GM23338 (cell line): ENCODE measurements around the gene PPP1CC.

Experiments used
- CREB1 ChIP-seq: fragments of 250-450 bp; sonication (Bioruptor Pico); IDR thresholded peaks from 2 replicates; pipeline ENCODE4 v1.5.0; 2020; ENCODE audit warnings: low read depth, mild to moderate bottlenecking, moderate library complexity
- EZH2 ChIP-seq: fragments of 200-600 bp; sonication (generic); IDR thresholded peaks from one replicate; pipeline ENCODE4 v1.8.0; 2017; ENCODE audit warnings: antibody characterized with exemption, mild to moderate bottlenecking, low read depth; ENCODE audit not compliant: unreplicated experiment
- EZH2phosphoT487 ChIP-seq: fragments of 200-600 bp; sonication (generic); IDR thresholded peaks from one replicate; pipeline ENCODE4 v1.8.1; 2018; ENCODE audit warnings: antibody characterized with exemption; ENCODE audit not compliant: unreplicated experiment
- JUNB ChIP-seq: IDR thresholded peaks from one replicate; pipeline ENCODE4 v1.6.1; 2016; ENCODE audit warnings: antibody characterized with exemption; ENCODE audit not compliant: unreplicated experiment
- NANOG ChIP-seq: IDR thresholded peaks from 2 replicates; pipeline ENCODE4 v1.6.1; 2016; ENCODE audit warnings: antibody characterized with exemption, borderline replicate concordance
- POLR2AphosphoS5 ChIP-seq: IDR thresholded peaks from 2 replicates; pipeline ENCODE4 v1.6.1; 2016; ENCODE audit warnings: antibody characterized with exemption, low read depth
- STAT1 ChIP-seq: IDR thresholded peaks from one replicate; pipeline ENCODE4 v1.6.1; 2016; ENCODE audit warnings: antibody characterized with exemption; ENCODE audit not compliant: unreplicated experiment
- ZNF114 ChIP-seq: fragments of 250-450 bp; sonication (Bioruptor Pico); IDR thresholded peaks from 2 replicates; pipeline ENCODE4 v1.5.0; 2020; ENCODE audit warnings: mild to moderate bottlenecking, moderate library complexity
- ZNF331 ChIP-seq: fragments of 250-450 bp; sonication (Bioruptor Pico); IDR thresholded peaks from 2 replicates; pipeline ENCODE4 v1.5.0; 2020; ENCODE audit warnings: low read depth, mild to moderate bottlenecking, moderate library complexity
- TF ChIP-seq, protein P1 (sequence below), 2 experiments: fragments of 200-600 bp in 1 of 2; sonication (generic) in 1 of 2; conservative IDR thresholded peaks; 2 replicates each; pipeline versions ENCODE4 v1.5.1 to v1.6.1; 2016 to 2017; ENCODE audit warnings: antibody characterized with exemption in 2 of 2, low read depth in 2 of 2, mild to moderate bottlenecking in 2 of 2, moderate library complexity in 1 of 2
- TF ChIP-seq, protein P2 (sequence below): IDR thresholded peaks from one replicate; pipeline ENCODE4 v1.6.1; 2018; ENCODE audit warnings: antibody characterized with exemption; ENCODE audit not compliant: unreplicated experiment
- TF ChIP-seq, protein P3 (sequence below): fragments of 250-450 bp; sonication (Bioruptor Pico); IDR thresholded peaks from 2 replicates; pipeline ENCODE4 v1.5.0; 2020; ENCODE audit warnings: mild to moderate bottlenecking, moderate library complexity
- TF ChIP-seq, protein P4 (sequence below): IDR thresholded peaks from 2 replicates; pipeline ENCODE4 v1.6.1; 2016; ENCODE audit warnings: antibody characterized with exemption

DNA sequence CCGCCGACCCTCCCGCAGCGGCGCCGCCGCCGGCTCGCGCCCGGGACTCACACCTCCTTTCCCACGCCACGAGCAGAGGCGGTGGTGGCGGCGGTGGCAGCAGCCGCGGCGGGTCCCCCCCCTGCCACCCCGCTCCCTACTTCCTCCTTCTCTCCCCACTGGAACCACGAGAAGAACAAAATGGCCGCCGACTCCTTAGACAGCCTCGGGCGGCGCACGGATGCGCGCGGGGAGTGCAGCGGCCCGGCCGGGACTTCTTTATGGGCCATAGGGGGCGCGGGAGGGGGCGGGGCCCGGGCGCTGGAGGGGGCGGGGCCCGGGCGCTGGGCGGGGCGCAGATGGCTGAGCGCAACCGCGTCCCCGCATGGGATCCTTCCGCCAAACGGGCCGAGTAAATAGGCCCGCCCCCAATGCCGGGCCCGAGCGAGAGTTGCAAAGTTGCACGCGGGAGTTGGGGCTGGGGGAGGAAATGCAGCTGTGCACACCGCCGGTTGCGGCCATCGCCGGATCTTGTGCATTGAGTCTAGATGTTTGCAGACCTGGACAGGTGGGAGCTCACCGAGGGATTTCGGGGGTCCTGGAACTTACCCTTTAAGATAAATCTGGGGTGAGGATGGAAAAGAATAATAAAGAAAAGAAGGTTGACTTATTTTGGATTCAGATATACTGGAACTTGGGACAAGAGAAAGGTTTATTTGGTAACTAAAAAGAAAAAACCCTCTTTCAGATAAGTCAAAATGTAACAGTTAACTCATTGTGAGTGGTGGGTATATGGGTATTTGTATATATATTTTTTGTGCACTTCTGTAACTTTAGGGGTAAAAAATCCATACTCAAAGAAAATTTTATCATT, at the start of gene PPP1CC:
- TF ChIP-seq POLR2AphosphoS5 = peak; percentile 96
- TF ChIP-seq, protein P1, sequence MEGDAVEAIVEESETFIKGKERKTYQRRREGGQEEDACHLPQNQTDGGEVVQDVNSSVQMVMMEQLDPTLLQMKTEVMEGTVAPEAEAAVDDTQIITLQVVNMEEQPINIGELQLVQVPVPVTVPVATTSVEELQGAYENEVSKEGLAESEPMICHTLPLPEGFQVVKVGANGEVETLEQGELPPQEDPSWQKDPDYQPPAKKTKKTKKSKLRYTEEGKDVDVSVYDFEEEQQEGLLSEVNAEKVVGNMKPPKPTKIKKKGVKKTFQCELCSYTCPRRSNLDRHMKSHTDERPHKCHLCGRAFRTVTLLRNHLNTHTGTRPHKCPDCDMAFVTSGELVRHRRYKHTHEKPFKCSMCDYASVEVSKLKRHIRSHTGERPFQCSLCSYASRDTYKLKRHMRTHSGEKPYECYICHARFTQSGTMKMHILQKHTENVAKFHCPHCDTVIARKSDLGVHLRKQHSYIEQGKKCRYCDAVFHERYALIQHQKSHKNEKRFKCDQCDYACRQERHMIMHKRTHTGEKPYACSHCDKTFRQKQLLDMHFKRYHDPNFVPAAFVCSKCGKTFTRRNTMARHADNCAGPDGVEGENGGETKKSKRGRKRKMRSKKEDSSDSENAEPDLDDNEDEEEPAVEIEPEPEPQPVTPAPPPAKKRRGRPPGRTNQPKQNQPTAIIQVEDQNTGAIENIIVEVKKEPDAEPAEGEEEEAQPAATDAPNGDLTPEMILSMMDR (conservative IDR thresholded peaks at IDR 0.05; ENCODE audit: low read depth in 2 of 2) = no peak
- peak; percentile 68 for TF ChIP-seq CREB1 (CRISPR knock-in tag)
- TF ChIP-seq, protein P2, sequence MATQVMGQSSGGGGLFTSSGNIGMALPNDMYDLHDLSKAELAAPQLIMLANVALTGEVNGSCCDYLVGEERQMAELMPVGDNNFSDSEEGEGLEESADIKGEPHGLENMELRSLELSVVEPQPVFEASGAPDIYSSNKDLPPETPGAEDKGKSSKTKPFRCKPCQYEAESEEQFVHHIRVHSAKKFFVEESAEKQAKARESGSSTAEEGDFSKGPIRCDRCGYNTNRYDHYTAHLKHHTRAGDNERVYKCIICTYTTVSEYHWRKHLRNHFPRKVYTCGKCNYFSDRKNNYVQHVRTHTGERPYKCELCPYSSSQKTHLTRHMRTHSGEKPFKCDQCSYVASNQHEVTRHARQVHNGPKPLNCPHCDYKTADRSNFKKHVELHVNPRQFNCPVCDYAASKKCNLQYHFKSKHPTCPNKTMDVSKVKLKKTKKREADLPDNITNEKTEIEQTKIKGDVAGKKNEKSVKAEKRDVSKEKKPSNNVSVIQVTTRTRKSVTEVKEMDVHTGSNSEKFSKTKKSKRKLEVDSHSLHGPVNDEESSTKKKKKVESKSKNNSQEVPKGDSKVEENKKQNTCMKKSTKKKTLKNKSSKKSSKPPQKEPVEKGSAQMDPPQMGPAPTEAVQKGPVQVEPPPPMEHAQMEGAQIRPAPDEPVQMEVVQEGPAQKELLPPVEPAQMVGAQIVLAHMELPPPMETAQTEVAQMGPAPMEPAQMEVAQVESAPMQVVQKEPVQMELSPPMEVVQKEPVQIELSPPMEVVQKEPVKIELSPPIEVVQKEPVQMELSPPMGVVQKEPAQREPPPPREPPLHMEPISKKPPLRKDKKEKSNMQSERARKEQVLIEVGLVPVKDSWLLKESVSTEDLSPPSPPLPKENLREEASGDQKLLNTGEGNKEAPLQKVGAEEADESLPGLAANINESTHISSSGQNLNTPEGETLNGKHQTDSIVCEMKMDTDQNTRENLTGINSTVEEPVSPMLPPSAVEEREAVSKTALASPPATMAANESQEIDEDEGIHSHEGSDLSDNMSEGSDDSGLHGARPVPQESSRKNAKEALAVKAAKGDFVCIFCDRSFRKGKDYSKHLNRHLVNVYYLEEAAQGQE = peak; percentile 6
- TF ChIP-seq EZH2 = no peak
- no peak for TF ChIP-seq ZNF114
- no peak for TF ChIP-seq STAT1
- TF ChIP-seq JUNB = no peak
- no peak for TF ChIP-seq EZH2phosphoT487
- TF ChIP-seq, protein P3, sequence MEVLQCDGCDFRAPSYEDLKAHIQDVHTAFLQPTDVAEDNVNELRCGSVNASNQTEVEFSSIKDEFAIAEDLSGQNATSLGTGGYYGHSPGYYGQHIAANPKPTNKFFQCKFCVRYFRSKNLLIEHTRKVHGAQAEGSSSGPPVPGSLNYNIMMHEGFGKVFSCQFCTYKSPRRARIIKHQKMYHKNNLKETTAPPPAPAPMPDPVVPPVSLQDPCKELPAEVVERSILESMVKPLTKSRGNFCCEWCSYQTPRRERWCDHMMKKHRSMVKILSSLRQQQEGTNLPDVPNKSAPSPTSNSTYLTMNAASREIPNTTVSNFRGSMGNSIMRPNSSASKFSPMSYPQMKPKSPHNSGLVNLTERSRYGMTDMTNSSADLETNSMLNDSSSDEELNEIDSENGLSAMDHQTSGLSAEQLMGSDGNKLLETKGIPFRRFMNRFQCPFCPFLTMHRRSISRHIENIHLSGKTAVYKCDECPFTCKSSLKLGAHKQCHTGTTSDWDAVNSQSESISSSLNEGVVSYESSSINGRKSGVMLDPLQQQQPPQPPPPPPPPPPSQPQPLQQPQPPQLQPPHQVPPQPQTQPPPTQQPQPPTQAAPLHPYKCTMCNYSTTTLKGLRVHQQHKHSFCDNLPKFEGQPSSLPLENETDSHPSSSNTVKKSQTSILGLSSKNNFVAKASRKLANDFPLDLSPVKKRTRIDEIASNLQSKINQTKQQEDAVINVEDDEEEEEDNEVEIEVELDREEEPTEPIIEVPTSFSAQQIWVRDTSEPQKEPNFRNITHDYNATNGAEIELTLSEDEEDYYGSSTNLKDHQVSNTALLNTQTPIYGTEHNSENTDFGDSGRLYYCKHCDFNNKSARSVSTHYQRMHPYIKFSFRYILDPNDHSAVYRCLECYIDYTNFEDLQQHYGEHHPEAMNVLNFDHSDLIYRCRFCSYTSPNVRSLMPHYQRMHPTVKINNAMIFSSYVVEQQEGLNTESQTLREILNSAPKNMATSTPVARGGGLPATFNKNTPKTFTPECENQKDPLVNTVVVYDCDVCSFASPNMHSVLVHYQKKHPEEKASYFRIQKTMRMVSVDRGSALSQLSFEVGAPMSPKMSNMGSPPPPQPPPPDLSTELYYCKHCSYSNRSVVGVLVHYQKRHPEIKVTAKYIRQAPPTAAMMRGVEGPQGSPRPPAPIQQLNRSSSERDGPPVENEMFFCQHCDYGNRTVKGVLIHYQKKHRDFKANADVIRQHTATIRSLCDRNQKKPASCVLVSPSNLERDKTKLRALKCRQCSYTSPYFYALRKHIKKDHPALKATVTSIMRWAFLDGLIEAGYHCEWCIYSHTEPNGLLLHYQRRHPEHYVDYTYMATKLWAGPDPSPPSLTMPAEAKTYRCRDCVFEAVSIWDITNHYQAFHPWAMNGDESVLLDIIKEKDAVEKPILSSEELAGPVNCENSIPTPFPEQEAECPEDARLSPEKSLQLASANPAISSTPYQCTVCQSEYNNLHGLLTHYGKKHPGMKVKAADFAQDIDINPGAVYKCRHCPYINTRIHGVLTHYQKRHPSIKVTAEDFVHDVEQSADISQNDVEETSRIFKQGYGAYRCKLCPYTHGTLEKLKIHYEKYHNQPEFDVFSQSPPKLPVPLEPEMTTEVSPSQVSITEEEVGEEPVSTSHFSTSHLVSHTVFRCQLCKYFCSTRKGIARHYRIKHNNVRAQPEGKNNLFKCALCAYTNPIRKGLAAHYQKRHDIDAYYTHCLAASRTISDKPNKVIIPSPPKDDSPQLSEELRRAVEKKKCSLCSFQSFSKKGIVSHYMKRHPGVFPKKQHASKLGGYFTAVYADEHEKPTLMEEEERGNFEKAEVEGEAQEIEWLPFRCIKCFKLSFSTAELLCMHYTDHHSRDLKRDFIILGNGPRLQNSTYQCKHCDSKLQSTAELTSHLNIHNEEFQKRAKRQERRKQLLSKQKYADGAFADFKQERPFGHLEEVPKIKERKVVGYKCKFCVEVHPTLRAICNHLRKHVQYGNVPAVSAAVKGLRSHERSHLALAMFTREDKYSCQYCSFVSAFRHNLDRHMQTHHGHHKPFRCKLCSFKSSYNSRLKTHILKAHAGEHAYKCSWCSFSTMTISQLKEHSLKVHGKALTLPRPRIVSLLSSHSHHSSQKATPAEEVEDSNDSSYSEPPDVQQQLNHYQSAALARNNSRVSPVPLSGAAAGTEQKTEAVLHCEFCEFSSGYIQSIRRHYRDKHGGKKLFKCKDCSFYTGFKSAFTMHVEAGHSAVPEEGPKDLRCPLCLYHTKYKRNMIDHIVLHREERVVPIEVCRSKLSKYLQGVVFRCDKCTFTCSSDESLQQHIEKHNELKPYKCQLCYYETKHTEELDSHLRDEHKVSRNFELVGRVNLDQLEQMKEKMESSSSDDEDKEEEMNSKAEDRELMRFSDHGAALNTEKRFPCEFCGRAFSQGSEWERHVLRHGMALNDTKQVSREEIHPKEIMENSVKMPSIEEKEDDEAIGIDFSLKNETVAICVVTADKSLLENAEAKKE (CRISPR knock-in tag) = no peak
- TF ChIP-seq, protein P4, sequence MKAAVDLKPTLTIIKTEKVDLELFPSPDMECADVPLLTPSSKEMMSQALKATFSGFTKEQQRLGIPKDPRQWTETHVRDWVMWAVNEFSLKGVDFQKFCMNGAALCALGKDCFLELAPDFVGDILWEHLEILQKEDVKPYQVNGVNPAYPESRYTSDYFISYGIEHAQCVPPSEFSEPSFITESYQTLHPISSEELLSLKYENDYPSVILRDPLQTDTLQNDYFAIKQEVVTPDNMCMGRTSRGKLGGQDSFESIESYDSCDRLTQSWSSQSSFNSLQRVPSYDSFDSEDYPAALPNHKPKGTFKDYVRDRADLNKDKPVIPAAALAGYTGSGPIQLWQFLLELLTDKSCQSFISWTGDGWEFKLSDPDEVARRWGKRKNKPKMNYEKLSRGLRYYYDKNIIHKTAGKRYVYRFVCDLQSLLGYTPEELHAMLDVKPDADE = 0 out of 2 replicates have a peak, but pooled peaks have one; percentile 15
- TF ChIP-seq NANOG = no peak
- TF ChIP-seq ZNF331 = no peak
